DND-41 (cell line): ENCODE data around the gene ADGRG4.

Experiments
- ATAC-seq: fragments of 200-7000 bp; cut with Tn5 transposase; 3 replicates; pipeline ENCODE4 v1.9.1; 2021; ENCODE audit warnings: low read depth; ENCODE audit not compliant: insufficient read depth
- DNase-seq: peaks from one replicate; pipeline ENCODE4 v3.0.0-alpha.2; 2020
- H2AFZ ChIP-seq: 2 replicates; pipeline ENCODE4 v1.6.0; 2012; ENCODE audit warnings: low read depth, low read length
- H3K27ac ChIP-seq: 2 replicates; pipeline ENCODE4 v1.5.1; 2012; ENCODE audit warnings: low read length, inconsistent platforms
- H3K27me3 ChIP-seq: fragments of 200-600 bp; sonication (generic); 2 replicates; pipeline ENCODE4 v1.6.0; 2012; ENCODE audit warnings: low read length, mild to moderate bottlenecking, inconsistent platforms; ENCODE audit not compliant: insufficient read depth, poor library complexity
- H3K36me3 ChIP-seq: 2 replicates; pipeline ENCODE4 v1.5.1; 2012; ENCODE audit warnings: low read length, inconsistent platforms; ENCODE audit not compliant: insufficient read depth
- H3K4me1 ChIP-seq: 2 replicates; pipeline ENCODE4 v1.5.1; 2012; ENCODE audit warnings: mild to moderate bottlenecking, low read length; ENCODE audit not compliant: insufficient read depth
- H3K4me2 ChIP-seq: 2 replicates; pipeline ENCODE4 v1.6.0; 2012; ENCODE audit warnings: mild to moderate bottlenecking, moderate library complexity, low read length, inconsistent platforms; ENCODE audit not compliant: insufficient read depth
- H3K4me3 ChIP-seq, 2 experiments: fragments of 200-600 bp in 1 of 2; shearing (Covaris generic) in 1 of 2; 2 replicates each; pipeline ENCODE4 v1.5.1; 2012 to 2016; ENCODE audit warnings: inconsistent platforms in 2 of 2, low read length in 2 of 2, mild to moderate bottlenecking in 2 of 2, low read depth in 1 of 2, moderate library complexity in 1 of 2
- H3K79me2 ChIP-seq: 2 replicates; pipeline ENCODE4 v1.6.0; 2012; ENCODE audit warnings: low read length, inconsistent platforms; ENCODE audit not compliant: insufficient read depth
- H3K9ac ChIP-seq: 2 replicates; pipeline ENCODE4 v1.6.0; 2012; ENCODE audit warnings: low read depth, mild to moderate bottlenecking, inconsistent platforms, low read length, moderate library complexity
- H3K9me3 ChIP-seq: 2 replicates; pipeline ENCODE4 v1.5.1; 2012; ENCODE audit warnings: low read length, moderate library complexity, mild to moderate bottlenecking, inconsistent platforms; ENCODE audit not compliant: insufficient read depth, severe bottlenecking
- H4K20me1 ChIP-seq: 2 replicates; pipeline ENCODE4 v1.6.0; 2012; ENCODE audit warnings: low read length; ENCODE audit not compliant: insufficient read depth
- EZH2 ChIP-seq: IDR thresholded peaks from 3 replicates; pipeline ENCODE4 v1.6.1; 2012; ENCODE audit warnings: borderline replicate concordance, low read depth, mild to moderate bottlenecking, moderate library complexity, low read length, inconsistent platforms; ENCODE audit not compliant: severe bottlenecking
- TF ChIP-seq, protein P1 (sequence below): IDR thresholded peaks from 2 replicates; pipeline ENCODE4 v1.5.1; 2012; ENCODE audit warnings: borderline replicate concordance, low read length, moderate library complexity, mild to moderate bottlenecking; ENCODE audit not compliant: poor library complexity, severe bottlenecking; ENCODE audit errors: extremely low read depth

The ADGRG4 gene

DNA sequence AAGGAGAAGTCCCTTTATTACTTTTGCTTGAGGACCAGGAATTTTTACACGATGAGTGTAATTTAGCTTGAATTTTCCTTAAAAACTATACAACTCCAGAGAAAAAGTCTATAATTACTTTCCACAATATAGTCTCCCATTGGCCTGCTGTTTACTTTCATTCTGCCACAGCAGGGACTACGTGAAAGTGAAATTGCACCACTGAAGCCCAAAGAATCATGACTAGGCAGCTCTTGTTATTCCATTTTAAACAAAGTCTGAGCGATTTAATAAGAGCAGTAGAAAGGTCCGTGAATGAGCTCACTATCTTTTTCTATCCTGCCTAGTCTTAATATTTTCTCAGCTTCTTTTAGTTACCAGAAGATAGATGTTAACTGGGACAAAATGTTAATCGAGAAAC is 68.6 kb downstream of the ADGRG4 start:
- Histone ChIP-seq H4K20me1 (no peaks in the 10 kb centered on the region), H3K36me3 (no peaks in the 10 kb centered on the region), H3K27me3 (no peaks in the 10 kb centered on the region), H3K4me3 (no peak overlapping the region), H3K4me2 (no peak overlapping the region), H3K9ac (no peak overlapping the region), H3K27ac (no peak overlapping the region), H3K9me3 (no peaks in the 10 kb centered on the region), H2AFZ (no peak overlapping the region), H3K79me2 (no peaks in the 10 kb centered on the region), H3K4me1 (no peaks in the 10 kb centered on the region)
- ATAC-seq (no peak), DNase-seq (no peak)
- TF ChIP-seq, protein P1, sequence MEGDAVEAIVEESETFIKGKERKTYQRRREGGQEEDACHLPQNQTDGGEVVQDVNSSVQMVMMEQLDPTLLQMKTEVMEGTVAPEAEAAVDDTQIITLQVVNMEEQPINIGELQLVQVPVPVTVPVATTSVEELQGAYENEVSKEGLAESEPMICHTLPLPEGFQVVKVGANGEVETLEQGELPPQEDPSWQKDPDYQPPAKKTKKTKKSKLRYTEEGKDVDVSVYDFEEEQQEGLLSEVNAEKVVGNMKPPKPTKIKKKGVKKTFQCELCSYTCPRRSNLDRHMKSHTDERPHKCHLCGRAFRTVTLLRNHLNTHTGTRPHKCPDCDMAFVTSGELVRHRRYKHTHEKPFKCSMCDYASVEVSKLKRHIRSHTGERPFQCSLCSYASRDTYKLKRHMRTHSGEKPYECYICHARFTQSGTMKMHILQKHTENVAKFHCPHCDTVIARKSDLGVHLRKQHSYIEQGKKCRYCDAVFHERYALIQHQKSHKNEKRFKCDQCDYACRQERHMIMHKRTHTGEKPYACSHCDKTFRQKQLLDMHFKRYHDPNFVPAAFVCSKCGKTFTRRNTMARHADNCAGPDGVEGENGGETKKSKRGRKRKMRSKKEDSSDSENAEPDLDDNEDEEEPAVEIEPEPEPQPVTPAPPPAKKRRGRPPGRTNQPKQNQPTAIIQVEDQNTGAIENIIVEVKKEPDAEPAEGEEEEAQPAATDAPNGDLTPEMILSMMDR, result no peak
- TF ChIP-seq EZH2, result no peak

DNA sequence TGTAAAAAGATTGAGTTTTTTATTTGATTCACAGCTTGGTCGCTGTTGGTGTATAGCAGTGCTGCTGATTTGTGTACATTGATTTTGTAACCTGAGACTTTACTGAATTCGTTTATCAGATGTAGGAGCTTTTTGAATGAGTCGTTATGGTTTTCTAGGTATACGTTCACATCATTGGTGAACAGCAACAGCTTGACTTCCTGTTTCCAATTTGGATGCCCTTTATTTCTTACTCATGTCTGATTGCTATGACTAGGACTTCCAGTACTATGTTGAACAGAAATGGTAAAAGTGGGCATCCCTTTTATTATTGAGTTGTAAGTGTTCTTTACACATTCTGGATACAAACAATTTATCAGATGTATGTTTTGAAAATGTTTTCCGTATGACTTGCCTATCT is 76.0 kb downstream of the ADGRG4 start:
- Histone ChIP-seq H2AFZ (no peak overlapping the region), H3K9ac (no peak overlapping the region), H4K20me1 (no peaks in the 10 kb centered on the region), H3K4me3 (no peak overlapping the region), H3K36me3 (no peaks in the 10 kb centered on the region), H3K4me1 (no peaks in the 10 kb centered on the region), H3K79me2 (no peaks in the 10 kb centered on the region), H3K9me3 (no peaks in the 10 kb centered on the region), H3K4me2 (no peak overlapping the region), H3K27ac (no peak overlapping the region), H3K27me3 (no peaks in the 10 kb centered on the region)
- DNase-seq, result no peak
- no peak for TF ChIP-seq EZH2
- TF ChIP-seq, protein P1, result no peak
- no peak for ATAC-seq

DNA sequence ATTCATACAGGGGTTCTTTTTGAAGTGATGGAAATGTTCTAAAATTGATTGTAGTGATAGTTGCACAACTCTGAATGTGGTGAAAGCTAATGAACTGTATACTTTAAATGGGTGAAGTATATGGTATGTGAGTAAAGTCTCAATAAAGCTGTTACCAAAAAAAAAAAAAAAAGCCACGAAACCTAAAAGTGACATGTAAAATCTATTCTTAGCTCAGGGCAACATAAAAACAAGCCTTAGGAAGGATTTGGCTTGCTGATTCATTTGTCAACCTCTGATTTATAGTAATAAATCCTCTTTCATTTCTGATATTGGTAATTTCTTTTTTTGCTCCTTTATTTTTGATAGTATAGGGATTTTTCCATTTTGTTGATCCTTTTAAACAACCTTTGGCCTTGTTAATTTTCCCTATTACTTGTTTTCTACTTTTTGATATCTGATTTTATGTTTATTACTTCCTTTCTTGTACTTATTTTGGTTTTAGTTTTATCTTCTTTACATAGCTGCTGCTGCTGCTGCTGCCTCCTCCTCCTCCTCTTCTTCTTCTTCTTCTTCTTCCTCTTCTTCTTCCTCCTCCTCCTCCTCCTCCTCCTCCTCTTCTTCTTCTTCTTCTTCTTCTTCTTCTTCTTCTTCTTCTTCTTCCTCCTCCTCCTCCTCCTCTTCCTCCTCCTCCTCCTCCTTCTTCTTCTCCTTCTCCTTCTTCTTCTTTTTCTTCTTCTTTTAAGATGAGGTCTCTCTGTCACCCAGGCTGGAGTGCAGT is 79.4 kb downstream of the ADGRG4 start:
- Histone ChIP-seq H4K20me1 (no peaks in the 10 kb centered on the region), H3K27me3 (no peaks in the 10 kb centered on the region), H3K79me2 (no peaks in the 10 kb centered on the region), H3K9me3 (no peaks in the 10 kb centered on the region), H3K4me1 (no peaks in the 10 kb centered on the region), H2AFZ (no peak overlapping the region), H3K4me3 (no peak overlapping the region), H3K4me2 (no peak overlapping the region), H3K27ac (no peak overlapping the region), H3K9ac (no peak overlapping the region), H3K36me3 (no peaks in the 10 kb centered on the region)
- no peak for DNase-seq
- ATAC-seq, result no peak
- TF ChIP-seq, protein P1, result no peak
- no peak for TF ChIP-seq EZH2
